GM12874 (cell line): ENCODE measurements around the gene CST7.

Source experiments
- TF ChIP-seq, protein P1 (sequence below): IDR thresholded peaks from 2 replicates; pipeline ENCODE4 v1.5.1; 2011; ENCODE audit warnings: low read depth, mild to moderate bottlenecking, control low read depth, low read length, moderate library complexity; ENCODE audit not compliant: insufficient read depth

CST7 gene, protein sequence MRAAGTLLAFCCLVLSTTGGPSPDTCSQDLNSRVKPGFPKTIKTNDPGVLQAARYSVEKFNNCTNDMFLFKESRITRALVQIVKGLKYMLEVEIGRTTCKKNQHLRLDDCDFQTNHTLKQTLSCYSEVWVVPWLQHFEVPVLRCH

DNA sequence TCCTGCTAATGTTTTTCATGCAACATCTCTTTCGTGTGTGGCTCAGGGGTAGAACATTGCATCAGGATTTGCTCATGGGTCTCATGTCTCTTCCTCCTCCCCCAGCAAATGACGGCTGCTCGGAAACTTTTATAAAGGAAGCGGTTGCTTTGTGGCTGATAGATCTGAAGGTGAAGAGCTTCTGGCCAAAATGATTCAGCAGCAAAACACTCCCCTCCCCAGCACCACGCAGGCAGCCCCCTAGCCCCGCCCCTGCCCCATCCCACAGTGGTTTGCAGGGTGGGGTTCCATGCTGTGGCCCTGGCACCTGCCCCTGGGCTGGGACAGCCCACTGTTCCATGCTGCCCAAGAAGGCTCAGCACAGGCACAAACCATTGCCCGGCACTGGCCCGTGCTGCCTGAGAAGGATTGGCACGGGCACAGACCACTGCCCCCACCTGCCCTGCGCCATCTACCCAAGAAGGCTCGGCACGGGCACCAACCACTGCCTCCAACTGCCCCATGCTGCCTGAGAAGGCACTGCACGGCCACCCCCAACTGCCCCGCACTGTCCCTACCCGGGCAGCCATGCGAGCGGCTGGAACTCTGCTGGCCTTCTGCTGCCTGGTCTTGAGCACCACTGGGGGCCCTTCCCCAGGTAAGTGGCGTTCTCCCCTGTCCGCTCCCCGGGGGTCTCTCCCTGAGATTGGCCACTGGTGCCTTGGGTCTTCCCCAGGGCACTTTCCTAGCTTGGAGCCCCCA, at the start of gene CST7:
Gene CST7, plus strand, starts transcription at position 331 of the 741 bp plus-strand sequence. Its CDS starts 237 bp downstream, at position 568.
- TF ChIP-seq, protein P1, sequence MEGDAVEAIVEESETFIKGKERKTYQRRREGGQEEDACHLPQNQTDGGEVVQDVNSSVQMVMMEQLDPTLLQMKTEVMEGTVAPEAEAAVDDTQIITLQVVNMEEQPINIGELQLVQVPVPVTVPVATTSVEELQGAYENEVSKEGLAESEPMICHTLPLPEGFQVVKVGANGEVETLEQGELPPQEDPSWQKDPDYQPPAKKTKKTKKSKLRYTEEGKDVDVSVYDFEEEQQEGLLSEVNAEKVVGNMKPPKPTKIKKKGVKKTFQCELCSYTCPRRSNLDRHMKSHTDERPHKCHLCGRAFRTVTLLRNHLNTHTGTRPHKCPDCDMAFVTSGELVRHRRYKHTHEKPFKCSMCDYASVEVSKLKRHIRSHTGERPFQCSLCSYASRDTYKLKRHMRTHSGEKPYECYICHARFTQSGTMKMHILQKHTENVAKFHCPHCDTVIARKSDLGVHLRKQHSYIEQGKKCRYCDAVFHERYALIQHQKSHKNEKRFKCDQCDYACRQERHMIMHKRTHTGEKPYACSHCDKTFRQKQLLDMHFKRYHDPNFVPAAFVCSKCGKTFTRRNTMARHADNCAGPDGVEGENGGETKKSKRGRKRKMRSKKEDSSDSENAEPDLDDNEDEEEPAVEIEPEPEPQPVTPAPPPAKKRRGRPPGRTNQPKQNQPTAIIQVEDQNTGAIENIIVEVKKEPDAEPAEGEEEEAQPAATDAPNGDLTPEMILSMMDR, result no peak

DNA sequence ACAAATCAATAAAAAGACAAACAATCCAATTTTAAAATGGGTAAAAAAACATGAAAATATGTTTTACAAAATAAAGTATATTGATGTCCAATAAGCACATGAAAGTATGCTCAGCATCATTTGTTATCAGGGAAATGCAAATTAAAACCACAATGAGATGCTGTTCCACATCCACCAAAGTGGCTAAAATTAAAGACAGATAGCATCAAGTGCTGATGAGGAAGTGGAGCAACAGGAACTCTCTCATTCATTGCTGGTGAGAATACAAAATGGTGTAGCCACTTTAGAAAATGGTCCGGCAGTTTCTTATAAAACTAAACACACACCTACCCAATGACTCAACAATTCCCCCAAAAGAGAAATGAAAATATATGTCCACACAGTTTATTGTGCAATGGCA, 42.3 kb upstream of the CST7 start:
- TF ChIP-seq, protein P1, result no peak

DNA sequence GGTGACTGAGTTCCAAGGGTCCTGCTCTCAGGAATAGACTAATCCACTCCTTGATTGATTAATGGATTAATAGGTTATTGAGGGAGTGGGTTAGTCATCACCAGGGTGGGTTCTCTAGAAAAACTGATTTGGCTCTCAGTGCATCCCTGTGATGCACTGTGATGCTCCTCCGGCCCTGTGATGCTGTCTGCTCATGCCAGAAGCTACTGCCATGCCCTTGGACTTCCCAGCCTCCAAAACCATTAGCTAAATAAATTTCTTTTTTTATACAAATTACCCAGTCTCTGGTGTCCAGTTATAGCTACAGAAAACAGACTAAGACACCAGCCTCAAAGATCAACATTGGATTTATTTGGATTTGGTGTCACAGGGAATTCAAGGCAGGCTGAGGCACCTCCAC, 40.4 kb upstream of the CST7 start:
- TF ChIP-seq, protein P1, result no peak

DNA sequence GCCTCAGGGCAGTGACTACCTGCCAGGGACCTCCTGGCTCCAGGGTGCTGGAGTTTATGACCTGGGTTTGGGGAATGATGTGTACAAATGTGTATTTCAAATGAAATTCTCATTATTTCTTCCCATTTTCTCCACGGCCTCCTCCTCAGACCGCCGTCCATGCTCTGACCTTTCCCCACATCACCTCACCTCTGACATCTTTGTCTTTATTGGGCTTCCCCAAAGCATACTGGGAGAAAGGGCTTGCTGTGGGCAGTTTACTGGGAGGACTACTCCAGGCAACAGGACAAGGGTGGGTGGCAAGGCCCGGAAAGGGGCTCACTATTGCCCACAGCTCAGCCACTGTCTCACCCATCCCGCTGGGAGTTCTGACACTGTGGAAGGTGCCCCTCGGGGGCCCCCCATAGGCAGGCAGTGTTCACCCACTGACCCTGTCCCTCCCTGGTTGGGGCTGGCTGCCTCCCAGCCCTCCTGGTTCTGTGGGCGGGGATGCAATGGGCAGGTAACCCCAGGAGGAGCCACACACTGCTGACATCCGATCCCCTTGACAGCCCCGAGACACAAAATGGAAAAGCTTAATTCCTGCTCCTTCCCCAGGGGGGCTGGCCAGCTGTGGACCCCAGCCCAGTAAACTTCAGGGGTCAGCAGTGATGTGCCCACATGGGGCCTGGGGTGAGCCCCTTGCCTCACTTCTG, 39.8 kb upstream of the CST7 start:
- TF ChIP-seq, protein P1, result no peak

DNA sequence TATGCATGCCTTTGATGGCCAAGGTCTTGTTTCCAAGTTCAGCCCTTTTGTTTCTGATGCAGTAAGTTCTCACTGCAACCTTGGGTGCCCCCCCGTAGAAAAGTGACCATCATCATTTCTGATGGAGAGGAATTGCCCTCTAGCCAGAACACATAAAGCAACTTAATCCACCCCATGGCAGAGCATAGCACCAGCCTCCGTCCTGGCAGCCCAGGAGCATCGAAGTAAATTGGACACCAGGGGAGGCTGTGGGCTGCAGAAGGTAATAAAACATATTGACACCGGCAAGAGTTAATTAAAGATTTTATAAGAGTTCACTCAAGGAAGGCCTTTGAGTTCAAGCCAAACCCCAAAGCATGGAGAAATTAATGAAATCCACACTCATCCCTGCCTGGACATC, 39.2 kb upstream of the CST7 start:
- TF ChIP-seq, protein P1, result no peak

DNA sequence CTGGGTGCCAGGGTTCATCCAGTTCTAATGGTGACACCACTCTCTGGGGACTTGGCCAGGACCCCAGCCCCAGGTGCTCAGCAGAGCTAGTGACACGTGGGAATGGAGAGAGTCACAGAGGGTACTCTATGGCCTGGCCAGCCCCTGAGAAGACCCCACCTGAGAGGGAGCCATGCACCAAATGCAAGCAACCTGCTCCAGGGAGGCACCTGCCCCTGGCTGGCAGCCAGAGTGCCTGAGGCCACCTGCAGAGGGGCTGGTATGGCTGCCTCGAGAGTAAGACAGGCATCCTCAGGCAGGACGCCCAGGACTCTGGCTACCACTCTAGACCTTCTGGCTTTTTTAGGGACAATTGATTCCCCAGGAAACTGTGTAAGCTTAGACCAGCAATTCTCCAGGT, 38.6 kb upstream of the CST7 start:
- TF ChIP-seq, protein P1, result no peak

DNA sequence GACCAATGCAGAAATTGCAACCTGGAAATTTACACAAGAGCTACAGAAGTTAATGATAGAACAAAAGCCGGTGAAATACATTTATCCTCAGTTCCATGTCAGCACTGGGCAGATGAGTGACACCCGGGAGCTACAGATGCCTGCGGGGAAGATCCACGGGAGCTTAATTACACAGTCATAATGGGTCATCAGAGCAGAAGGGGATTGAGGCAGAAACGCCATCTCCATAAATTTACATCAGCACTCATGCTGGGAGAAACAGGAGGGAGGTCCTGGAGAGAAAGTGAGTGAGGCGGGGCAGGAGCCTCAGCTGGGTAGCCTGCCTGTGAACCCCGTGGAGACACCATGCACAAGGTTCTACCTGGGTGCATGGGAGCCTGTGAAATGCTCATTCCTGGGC, 37.6 kb upstream of the CST7 start:
- TF ChIP-seq, protein P1, result no peak
